K562 (cell line): ENCODE results near the gene HOTAIR. TPM values are rescaled to one million over a fixed set of nuclear protein-coding genes. Genes with fewer than 3 reads are reported as not detected.

Experiments used
- CBX8 ChIP-seq: fragments of 200-600 bp; sonication (generic); IDR thresholded peaks from 2 replicates; pipeline ENCODE4 v1.6.1; 2012; ENCODE audit warnings: borderline replicate concordance, mixed run types, low read depth, mild to moderate bottlenecking, moderate library complexity, mixed read lengths, low read length, control low read depth, inconsistent platforms; ENCODE audit not compliant: poor library complexity, severe bottlenecking; ENCODE audit errors: extremely low read depth
- CHD4 ChIP-seq: fragments of 200-600 bp; sonication (generic); IDR thresholded peaks from 3 replicates; pipeline ENCODE4 v1.6.1; 2012; ENCODE audit warnings: low read depth, mild to moderate bottlenecking, mixed read lengths, low read length, inconsistent platforms; ENCODE audit not compliant: insufficient read depth, insufficient replicate concordance, poor library complexity, severe bottlenecking
- KAT7 ChIP-seq: sonication (generic); formaldehyde crosslinking; IDR thresholded peaks from 2 replicates; pipeline ENCODE4 v1.8.0; 2022; ENCODE audit warnings: missing genetic modification reagents, mild to moderate bottlenecking, borderline replicate concordance
- MAZ ChIP-seq, 2 experiments: fragments of 450-650 bp in 1 of 2; sonication (generic) in 1 of 2; formaldehyde crosslinking; IDR thresholded peaks in 1 of 2; conservative IDR thresholded peaks in 1 of 2; 2 replicates each; pipeline versions ENCODE4 v1.4.0 to v1.5.0; 2020; ENCODE audit warnings: mild to moderate bottlenecking in 1 of 2, missing genetic modification reagents in 1 of 2
- PURB ChIP-seq: sonication (generic); formaldehyde crosslinking; IDR thresholded peaks from 2 replicates; pipeline ENCODE4 v1.9.0; 2021; ENCODE audit warnings: low read depth, mild to moderate bottlenecking, missing genetic modification reagents
- TAF7 ChIP-seq: fragments of 450-650 bp; IDR thresholded peaks from 2 replicates; pipeline ENCODE4 v1.6.1; 2016; ENCODE audit warnings: missing genetic modification characterization, missing compliant biosample characterization
- YY1 ChIP-seq, 3 experiments: IDR thresholded peaks; 2 replicates each; pipeline ENCODE4 v1.6.1; 2011; ENCODE audit warnings: low read length in 2 of 3, mild to moderate bottlenecking in 2 of 3, moderate library complexity in 2 of 3, borderline replicate concordance in 1 of 3, control low read depth in 1 of 3, low read depth in 1 of 3; ENCODE audit not compliant: insufficient read depth in 3 of 3, insufficient replicate concordance in 2 of 3, control insufficient read depth in 1 of 3, insufficient read length in 1 of 3; ENCODE audit errors: extremely low read depth in 1 of 3
- ZBTB1 ChIP-seq: sonication (generic); formaldehyde crosslinking; IDR thresholded peaks from 2 replicates; pipeline ENCODE4 v1.8.1; 2023; ENCODE audit warnings: missing genetic modification reagents, low read depth, mild to moderate bottlenecking, borderline replicate concordance
- ZNF146 ChIP-seq: IDR thresholded peaks from one replicate; pipeline ENCODE4 v1.6.1; 2018; ENCODE audit warnings: missing compliant biosample characterization; ENCODE audit not compliant: unreplicated experiment
- polyA plus RNA-seq, 8 experiments: library from polyadenylated mRNA; depleted of rRNA in 4 of 8; stranded (reverse) in 5 of 8; unstranded in 3 of 8; fragments of >200 nt; fragmentation: Nextera tagmentation in 2 of 8; fragmentation: Illumina TruSeq in 1 of 8; extraction: Ambion mirVana in 2 of 8; extraction: Trizol in 1 of 8; gene quantifications; 2 replicates each; pipeline versions ENCODE4 v1.2.1 to v1.2.3, GENCODE V29; 2011 to 2014; ENCODE audit warnings: inconsistent platforms in 1 of 8, missing spikeins in 1 of 8
- total RNA-seq, 7 experiments: library from RNA; depleted of rRNA in 6 of 7; stranded (reverse); fragments of >200 nt in 6 of 7; fragmentation: Illumina TruSeq in 2 of 7; extraction: Trizol in 2 of 7; gene quantifications; 2 replicates each; pipeline versions ENCODE4 v1.2.1 to v1.2.3, GENCODE V29; 2011 to 2021; ENCODE audit warnings: low replicate concordance in 1 of 7
- TF ChIP-seq, protein P1 (sequence below): fragments of 450-650 bp; formaldehyde crosslinking; IDR thresholded peaks from 2 replicates; pipeline ENCODE4 v1.4.0; 2022; ENCODE audit warnings: missing genetic modification characterization
- TF ChIP-seq, protein P2 (sequence below), 2 experiments: IDR thresholded peaks; 2 replicates each; pipeline ENCODE4 v1.6.1; 2012; ENCODE audit warnings: improper control_type of control experiment in 2 of 2, low read depth in 2 of 2, low read length in 2 of 2, borderline replicate concordance in 1 of 2
- TF ChIP-seq, protein P3 (sequence below): fragments of 150-350 bp; IDR thresholded peaks from 2 replicates; pipeline ENCODE4 v1.6.1; 2014; ENCODE audit warnings: low read depth, mild to moderate bottlenecking, low read length, borderline replicate concordance
- TF ChIP-seq, protein P4 (sequence below): fragments of 250-450 bp; sonication (Bioruptor Pico); IDR thresholded peaks from 2 replicates; pipeline ENCODE4 v1.4.0; 2020; ENCODE audit warnings: mild to moderate bottlenecking, moderate library complexity
- TF ChIP-seq, protein P5 (sequence below): sonication (generic); formaldehyde crosslinking; IDR thresholded peaks from 2 replicates; pipeline ENCODE4 v1.8.1; 2022; ENCODE audit warnings: missing genetic modification reagents

The HOTAIR gene
- total and polyA plus RNA-seq, 9 of the 15 experiments (the other 6 are each of a cell fraction or from before 2014, with no cell fraction given) = 0.04 TPM; not detected in 8

DNA sequence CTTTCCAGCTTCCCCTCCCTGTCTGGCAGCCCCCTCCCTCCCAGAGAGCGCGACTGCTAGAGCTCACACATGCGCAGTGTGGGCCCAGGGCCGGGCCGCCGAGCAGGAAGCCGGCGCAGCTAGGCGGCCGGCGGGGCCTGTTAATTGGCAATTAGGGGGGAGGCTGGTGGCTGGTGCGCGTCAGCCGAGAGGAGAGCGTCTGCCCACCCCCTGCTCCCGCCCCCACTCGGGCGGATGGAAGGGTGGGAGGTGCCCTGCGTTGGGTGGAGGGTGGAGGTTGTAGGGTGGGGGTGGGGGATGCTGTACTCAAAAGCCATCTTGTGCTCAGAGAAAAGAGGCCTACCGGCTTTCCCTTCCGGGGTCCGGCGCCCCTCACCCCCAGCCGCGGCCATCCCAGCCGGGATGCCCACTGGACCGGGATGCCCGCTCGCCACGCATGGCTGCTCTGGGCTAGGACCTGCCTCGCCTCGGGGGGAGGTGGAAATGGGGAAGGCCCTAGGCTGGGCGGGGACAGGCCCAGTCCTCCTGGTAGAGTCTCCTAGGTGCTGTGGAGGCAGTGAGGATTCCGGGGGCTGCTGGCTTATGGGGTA lies 43.2 kb upstream of the HOTAIR start (continued):
- TF ChIP-seq CHD4 (no peak), YY1 (IDR thresholded peaks at IDR 0.05; ENCODE audit: borderline replicate concordance in 1 of 3, control insufficient read depth in 1 of 3, extremely low read depth in 1 of 3, insufficient read depth in 3 of 3, insufficient read length in 1 of 3, insufficient replicate concordance in 2 of 3, low read depth in 1 of 3, low read length in 2 of 3) (peak in 2 of 3 experiments; percentile 46 to 83), PURB (CRISPR knock-in tag) (no peak), ZNF146 (no peak), CBX8 (no peak), ZBTB1 (CRISPR knock-in tag) (no peak), KAT7 (CRISPR knock-in tag) (no peak), TAF7 (tag) (no peak; the same call in 1 of the 2 replicates), MAZ (CRISPR knock-in tag; conservative IDR thresholded peaks at IDR 0.05 in 1 of 2, IDR thresholded peaks at IDR 0.05 in 1 of 2) (peak; percentile 66 to 89; a peak in 3 of 4 replicates)
- TF ChIP-seq, protein P1, sequence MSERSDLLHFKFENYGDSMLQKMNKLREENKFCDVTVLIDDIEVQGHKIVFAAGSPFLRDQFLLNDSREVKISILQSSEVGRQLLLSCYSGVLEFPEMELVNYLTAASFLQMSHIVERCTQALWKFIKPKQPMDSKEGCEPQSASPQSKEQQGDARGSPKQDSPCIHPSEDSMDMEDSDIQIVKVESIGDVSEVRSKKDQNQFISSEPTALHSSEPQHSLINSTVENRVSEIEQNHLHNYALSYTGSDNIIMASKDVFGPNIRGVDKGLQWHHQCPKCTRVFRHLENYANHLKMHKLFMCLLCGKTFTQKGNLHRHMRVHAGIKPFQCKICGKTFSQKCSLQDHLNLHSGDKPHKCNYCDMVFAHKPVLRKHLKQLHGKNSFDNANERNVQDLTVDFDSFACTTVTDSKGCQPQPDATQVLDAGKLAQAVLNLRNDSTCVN (CRISPR knock-in tag) = no peak
- TF ChIP-seq, protein P2, sequence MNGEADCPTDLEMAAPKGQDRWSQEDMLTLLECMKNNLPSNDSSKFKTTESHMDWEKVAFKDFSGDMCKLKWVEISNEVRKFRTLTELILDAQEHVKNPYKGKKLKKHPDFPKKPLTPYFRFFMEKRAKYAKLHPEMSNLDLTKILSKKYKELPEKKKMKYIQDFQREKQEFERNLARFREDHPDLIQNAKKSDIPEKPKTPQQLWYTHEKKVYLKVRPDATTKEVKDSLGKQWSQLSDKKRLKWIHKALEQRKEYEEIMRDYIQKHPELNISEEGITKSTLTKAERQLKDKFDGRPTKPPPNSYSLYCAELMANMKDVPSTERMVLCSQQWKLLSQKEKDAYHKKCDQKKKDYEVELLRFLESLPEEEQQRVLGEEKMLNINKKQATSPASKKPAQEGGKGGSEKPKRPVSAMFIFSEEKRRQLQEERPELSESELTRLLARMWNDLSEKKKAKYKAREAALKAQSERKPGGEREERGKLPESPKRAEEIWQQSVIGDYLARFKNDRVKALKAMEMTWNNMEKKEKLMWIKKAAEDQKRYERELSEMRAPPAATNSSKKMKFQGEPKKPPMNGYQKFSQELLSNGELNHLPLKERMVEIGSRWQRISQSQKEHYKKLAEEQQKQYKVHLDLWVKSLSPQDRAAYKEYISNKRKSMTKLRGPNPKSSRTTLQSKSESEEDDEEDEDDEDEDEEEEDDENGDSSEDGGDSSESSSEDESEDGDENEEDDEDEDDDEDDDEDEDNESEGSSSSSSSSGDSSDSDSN (IDR thresholded peaks at IDR 0.05; ENCODE audit: borderline replicate concordance in 1 of 2, low read depth in 2 of 2, low read length in 2 of 2) = 0 out of 4 replicates have a peak, but pooled peaks of 1 of the 2 experiments have one; percentile 24
- TF ChIP-seq, protein P3, sequence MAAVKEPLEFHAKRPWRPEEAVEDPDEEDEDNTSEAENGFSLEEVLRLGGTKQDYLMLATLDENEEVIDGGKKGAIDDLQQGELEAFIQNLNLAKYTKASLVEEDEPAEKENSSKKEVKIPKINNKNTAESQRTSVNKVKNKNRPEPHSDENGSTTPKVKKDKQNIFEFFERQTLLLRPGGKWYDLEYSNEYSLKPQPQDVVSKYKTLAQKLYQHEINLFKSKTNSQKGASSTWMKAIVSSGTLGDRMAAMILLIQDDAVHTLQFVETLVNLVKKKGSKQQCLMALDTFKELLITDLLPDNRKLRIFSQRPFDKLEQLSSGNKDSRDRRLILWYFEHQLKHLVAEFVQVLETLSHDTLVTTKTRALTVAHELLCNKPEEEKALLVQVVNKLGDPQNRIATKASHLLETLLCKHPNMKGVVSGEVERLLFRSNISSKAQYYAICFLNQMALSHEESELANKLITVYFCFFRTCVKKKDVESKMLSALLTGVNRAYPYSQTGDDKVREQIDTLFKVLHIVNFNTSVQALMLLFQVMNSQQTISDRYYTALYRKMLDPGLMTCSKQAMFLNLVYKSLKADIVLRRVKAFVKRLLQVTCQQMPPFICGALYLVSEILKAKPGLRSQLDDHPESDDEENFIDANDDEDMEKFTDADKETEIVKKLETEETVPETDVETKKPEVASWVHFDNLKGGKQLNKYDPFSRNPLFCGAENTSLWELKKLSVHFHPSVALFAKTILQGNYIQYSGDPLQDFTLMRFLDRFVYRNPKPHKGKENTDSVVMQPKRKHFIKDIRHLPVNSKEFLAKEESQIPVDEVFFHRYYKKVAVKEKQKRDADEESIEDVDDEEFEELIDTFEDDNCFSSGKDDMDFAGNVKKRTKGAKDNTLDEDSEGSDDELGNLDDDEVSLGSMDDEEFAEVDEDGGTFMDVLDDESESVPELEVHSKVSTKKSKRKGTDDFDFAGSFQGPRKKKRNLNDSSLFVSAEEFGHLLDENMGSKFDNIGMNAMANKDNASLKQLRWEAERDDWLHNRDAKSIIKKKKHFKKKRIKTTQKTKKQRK = no peak
- TF ChIP-seq, protein P4, sequence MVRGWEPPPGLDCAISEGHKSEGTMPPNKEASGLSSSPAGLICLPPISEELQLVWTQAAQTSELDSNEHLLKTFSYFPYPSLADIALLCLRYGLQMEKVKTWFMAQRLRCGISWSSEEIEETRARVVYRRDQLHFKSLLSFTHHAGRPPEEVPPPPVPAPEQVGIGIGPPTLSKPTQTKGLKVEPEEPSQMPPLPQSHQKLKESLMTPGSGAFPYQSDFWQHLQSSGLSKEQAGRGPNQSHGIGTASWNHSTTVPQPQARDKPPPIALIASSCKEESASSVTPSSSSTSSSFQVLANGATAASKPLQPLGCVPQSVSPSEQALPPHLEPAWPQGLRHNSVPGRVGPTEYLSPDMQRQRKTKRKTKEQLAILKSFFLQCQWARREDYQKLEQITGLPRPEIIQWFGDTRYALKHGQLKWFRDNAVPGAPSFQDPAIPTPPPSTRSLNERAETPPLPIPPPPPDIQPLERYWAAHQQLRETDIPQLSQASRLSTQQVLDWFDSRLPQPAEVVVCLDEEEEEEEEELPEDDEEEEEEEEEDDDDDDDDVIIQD (CRISPR knock-in tag) = no peak
- TF ChIP-seq, protein P5, sequence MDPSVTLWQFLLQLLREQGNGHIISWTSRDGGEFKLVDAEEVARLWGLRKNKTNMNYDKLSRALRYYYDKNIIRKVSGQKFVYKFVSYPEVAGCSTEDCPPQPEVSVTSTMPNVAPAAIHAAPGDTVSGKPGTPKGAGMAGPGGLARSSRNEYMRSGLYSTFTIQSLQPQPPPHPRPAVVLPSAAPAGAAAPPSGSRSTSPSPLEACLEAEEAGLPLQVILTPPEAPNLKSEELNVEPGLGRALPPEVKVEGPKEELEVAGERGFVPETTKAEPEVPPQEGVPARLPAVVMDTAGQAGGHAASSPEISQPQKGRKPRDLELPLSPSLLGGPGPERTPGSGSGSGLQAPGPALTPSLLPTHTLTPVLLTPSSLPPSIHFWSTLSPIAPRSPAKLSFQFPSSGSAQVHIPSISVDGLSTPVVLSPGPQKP (CRISPR knock-in tag) = no peak
